HL-60/S4 treated with phorbol 12-myristate 13-acetate at 8.2 ng/mL for 4 days and 3 days (cell line): ENCODE measurements around the gene INO80E.
"Not testable (repeated sequence)": the region's sequence is repeated elsewhere in the genome, so short reads cannot be mapped to it uniquely, and the experiment has no call there.

Source experiments
- in situ Hi-C: fragments of 300-500 bp; cut with MboI; formaldehyde crosslinking; loops from 2 replicates; pipeline ENCODE4 v1.15.0; 2022; ENCODE audit warnings: low sequenced_read_pairs

INO80E gene

DNA sequence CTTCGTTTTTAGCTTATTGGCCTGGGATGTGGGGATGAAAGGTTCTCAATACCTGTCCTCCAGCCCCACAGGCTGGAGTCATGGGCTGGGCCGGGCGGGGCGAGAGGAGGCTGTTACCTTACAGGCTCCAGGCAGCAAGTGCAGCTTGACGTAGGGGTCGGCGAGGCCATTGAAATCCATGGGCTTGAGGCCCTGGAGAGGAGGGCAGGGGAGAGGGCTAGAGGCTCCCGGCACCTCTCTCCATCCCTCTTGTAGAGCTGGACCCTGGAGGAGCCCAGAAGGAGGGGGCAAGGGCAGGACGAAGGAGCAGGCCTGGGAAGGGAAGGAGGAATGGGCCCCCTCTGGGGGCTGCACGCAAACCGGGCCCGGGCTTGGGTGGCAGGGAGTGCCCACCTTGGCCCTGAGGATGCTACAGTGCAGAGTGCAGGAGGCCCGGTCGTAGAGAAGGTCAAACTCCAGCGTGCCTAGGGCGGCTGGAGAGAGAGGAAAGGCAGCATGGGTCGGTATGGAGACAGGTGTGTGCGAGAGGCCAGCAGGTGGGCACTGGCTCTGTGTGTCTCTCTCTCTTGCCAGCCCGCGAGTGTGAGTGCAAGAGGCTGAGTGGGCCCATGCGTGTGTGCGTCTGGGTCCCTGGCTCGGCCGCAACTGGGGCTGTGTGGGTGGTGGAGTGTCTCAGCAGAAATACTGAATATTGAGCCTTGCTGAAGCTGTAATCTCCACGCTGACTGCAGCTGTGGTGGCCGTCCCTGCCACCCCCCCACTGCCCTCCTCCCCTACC is 13.2 kb downstream of the INO80E start:
- in situ Hi-C loops, result no loop called here

DNA sequence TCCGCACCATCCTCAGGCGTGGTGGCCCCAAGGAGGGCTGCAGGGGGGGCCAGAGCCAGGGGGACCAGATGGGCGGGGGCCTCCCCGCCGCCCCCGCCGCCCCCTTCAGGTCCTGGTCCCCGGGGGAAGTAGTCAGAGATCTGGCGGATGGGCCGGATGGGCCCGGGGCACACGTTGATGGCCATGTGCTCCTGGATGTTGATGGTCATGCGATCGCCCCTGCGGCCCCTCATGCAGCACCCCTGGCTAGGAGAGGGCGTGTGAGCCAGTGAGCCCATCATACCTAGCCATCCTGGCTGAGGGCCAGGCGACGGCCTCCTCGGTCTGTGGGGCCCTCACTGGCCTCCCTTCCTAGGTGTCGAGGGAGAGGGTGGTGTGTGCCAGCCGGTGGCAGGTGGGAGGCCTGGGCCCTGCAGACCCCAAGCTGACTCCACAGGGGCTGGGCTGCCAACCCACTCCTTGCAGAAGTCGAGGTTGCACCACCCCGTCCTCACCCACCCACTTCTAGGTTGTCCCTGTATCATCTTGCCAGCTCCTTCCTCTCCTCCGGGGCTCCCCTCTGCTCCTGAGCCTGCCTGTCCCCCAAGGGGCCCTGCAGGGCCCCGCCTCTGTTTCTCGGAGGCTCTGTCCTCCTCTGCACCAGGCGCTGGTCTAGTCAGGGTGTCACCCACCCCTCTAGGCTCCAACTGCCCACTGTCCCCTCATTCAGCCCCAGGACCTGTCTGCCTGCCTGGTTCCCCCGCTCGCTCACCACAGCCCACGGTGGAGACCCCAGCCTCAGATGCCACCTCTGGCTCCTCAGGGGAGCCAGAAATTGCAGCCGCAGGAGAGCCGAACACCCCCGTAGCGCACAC is 14.2 kb downstream of the INO80E start:
- in situ Hi-C loops, result no loop called here

DNA sequence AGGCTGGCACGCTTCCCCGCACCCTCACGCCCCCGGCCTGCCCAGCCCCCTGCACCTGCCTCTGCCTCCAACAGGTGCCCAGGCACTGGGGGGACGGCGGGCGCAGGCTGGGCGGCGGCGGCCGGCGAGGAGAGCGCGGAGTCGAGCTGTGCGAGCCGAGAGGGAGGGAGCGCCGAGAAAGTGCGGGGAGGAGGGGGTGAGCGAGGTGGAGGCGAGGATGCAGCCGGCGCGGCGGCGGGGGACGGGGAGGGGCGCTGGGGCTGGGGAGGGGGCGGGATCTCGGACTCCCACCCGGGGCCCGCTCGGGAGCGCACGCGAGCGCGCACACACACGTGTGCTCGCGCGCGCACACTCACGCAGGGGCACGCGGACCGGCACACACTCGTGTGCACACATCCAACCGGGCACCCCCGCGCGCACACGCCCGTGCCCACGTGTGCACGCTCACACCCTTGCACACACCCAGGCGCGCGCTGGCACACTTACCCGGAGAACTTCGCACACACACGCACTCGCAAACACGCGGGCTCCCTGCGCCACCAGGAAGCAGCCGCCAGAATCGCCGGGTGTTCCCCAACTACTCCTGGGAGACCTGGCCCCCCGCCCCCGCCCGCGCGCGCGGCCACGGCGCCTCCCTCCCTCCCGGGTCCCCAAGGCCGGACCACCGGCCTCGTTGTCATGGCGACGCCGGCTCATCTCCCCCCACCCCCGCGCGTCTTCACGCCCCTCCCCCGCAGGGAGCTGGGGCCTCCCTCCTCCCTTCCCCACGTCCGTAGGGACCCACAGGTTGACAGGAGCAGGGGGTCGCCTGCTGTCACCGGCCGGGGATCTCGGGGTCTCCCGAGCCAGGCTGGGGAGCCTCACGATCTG is 15.0 kb downstream of the INO80E start, which contains the start of gene DOC2A:
TSS of gene DOC2A (minus strand) at position 184 of the 870 bp plus-strand sequence. CDS start 805 bp downstream, outside the sequence.
- in situ Hi-C loops, result no loop called here

DNA sequence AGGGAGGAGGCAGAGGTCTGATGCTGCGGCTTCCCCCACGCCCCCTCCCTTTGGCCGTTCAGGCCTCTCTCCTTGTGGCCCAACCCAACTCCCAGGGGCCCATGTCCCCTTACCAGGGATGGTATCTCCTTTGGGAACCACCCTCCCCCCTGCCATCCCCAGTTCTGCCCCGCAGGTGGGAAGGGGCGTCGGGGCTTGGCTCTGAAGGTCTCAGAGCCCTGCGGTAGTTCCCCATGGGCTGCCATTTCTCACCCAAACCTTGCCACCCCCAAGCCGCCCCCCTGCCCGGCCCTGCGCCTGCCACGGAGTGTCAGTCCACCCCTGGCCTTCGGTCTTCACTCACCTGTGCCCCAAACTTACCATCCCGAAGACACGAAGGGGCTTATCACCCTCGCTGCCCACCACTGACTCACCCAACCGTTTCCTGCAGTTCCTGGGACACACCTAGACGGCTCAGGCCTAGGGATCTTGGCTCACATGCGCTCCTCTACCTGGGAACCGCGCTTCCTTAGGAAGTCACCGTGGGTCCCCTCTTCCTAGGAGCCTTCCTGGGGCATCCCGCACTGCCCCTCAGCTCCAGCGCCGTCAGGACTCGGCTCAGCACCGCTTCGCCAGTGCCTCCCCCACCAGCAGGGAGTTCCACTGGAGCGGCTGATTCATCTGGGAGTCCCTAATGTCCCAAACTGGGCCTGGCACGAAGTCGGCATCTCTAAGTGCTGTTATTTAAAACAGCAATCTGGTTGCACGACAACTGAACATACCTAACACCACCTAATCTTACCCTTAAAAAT is 15.9 kb downstream of the INO80E start:
- in situ Hi-C loops, result no loop called here

DNA sequence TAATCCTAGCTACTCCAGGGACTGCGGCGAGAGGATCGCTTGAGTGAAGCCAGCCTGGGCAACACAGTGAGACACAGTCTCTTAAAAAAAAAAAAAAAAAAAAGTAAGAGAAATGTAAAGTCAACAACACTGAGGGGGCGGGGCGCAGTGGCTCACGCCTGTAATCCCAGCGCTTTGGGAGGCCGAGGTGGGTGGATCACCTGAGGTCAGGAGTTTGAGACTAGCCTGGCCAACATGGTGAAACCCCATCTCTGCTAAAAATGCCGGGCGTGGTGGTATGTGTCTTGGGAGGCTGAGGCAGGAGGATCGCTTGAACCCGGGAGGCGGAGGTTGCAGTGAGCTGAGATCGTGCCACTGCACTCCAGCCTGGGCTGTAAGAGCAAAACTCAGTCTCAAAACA is 16.6 kb downstream of the INO80E start:
- in situ Hi-C loops, result not testable (repeated sequence)

DNA sequence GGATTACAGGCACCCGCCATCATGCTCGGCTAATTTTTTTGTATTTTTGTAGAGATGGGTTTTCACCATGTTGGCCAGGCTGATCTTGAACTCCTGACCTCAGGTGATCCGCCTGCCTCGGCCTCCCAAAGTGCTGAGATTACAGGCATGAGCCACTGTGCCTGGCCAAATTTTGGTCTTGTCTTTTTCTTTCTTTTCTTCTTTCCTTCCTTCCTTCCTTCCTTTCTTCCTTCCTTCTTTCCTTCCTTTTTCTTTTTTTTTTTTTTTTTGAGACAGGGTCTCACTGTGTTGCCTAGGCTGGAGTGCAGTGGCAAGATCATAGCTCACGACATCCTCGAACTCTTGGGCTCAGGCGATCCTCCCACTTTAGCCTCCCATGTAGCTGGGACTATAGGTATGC is 19.4 kb downstream of the INO80E start:
- in situ Hi-C loops, result not testable (repeated sequence)

DNA sequence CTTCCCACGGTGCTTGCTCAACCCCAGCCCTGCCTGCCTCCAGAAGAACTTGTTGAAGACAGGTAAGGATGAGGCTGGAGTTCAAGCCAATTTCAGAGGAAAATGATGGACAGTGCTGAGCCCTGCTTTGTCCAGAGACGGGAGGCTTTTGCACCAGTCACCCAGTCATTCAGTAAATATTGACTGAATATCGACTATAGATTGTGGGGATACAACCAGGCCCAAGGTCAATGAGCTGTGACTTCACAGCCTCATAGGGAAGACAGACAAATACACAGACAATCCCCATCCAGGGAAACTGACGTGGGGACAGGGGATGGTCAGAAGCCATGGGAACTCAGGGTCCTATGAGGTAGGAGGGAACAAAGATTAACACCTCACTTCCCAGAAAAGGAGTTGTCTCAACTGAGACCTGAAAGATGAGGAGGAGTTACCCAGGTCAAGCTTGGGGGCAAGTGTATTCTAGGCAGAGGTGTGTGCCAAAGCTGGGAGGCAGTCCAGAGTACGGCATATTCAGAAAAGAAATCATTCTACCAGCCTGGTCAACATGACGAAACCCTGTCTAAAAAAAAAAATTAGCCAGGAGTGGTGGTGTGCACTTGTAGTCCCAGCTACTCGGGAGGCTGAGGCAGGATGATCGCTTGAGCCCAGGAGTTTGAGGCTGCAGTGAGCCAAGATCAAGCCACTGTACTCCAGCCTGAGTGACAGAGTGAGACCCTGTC is 20.7 kb downstream of the INO80E start:
- in situ Hi-C loops, result no loop called here

DNA sequence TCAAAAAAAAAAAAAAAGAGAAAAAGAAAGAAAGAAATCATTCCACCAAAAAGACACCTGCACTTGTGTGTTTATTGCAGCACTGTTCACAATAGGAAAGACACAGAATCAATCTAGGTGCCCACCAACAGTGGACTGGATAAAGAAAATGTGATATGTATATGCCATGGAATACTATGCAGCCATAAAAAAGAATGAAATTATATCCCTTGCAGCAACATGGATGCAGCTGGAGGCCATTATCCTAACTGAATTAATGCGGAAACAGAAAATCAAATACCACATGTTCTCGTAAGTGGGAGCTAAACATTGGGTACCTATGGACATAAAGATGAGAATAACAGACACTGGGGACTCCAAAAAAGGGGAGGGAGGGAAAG is 21.2 kb downstream of the INO80E start:
- in situ Hi-C loops, result no loop called here

DNA sequence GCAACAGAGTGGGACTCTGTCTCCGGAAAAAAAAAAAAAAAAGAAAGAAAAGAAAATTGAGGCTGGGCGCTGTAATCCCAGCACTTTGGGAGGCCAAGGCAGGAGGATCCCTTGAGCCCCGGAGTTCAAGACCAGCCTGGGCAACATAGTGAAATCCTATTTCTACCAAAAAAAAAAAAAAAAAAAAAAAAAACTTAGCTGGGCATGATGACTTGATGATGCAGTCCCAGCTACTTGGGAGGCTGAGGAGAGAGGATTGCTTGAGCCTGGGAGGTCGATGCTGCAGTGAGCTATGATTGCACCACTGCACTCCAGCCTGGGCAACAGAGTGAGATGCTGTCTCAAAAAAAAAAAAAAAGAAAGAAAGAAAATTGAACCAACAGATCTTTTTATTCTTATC is 21.9 kb downstream of the INO80E start:
- in situ Hi-C loops, result not testable (repeated sequence)

DNA sequence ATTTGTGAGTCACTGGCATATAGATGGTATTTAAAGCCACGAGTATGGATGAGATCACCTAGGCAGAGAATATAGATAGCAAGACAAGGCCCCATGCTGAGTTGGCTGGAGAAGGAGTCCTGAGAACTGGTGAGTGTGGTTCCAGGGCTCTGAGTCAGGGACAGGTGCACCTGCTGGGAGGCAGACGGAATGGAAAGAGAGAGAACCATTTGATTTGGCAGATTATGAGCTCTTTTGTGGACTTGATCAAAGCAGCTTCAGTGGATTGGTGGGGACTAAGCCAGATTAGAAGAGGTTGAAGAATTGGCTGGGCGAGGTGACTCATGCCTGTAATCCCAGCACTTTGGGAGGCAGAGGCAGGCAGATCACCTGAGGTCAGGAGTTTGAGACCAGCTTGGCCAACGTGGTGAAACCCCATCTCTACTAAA is 22.7 kb downstream of the INO80E start:
- in situ Hi-C loops, result no loop called here

DNA sequence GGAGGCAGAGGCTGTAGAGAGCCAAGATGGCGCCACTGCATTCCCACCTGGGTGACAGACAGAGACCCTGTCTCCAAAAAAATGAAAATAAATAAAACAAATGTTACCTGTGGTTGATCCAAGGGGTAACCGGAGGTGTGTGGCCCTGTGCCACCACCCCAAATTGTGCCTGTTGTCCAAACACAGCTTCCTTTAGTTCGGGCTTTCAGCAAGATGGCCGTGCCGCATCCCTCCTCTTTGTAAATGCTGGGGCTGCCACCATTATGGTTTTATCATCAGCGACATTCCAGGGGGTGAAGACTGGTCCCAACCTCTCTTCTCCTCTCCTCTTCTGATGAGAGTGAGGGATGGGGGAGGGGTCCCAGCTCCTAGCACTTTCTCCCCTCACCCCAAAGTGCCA is 26.8 kb downstream of the INO80E start, which contains the start of gene C16orf92:
TSS of gene C16orf92 (plus strand) at position 312 of the 400 bp plus-strand sequence. CDS start 143 bp downstream, outside the sequence.
- in situ Hi-C loops, result no loop called here

DNA sequence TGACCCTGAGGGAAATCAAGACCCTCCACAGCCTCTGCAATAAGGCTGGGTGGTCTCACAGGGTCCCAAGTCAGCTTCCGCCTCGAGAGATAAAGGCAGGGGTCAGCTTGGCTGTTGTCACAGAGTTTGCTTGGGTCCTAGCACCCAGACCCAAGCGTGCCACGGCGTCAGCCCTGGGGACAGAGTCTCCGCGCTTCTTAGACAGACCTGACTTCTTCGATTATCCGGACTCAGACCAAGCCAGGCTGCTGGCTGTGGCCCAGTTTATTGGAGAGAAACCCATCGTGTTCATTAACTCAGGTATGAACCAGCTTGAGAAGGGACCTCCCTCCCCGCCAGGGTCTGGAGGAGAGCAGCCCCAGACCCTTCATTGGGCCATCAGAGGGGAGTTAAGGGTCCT is 27.5 kb downstream of the INO80E start:
- in situ Hi-C loops, result no loop called here

DNA sequence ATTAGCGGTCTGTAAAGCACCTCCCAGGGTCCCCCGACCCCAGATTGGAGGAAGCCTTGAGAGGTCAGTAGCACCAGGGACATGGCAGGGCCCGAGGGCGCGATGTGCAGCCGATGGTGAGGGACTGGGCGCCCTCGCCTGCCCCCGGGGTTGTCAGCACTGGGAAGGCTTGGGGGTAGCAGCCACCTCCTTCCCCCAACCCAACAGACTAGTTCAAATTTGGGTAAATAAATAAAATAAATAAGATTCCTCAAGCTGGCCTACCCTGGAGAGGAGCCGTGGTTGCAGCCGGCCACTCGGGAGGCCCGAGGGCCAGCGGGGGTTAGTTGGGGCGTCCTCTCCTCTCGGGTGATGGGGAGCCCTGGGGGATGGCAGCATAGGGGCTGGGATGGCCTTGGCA is 28.4 kb downstream of the INO80E start:
- in situ Hi-C loops, result no loop called here

DNA sequence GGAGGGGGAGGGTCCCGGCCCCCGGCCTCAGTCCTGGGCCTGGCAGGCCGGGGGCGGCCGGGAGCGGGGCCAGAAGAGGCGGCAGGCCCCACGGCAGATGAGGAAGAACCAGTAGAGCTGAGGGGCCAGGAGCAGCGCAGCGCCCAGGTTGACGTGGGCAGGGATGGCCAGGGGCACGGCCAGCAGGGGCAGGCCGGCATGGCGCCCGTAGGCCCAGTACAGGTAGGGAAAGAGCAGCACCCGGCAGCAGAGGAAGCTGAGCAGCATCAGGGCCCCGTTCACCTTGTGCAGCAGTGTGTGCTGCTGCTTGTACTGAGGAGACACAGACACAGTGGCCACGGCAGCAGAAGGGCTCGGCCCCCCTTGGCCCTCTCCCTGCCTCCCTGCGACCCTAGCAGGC is 29.1 kb downstream of the INO80E start:
- in situ Hi-C loops, result loop anchor here (25.0 kb wide), 1 partner anchor 338 kb away; the partner anchor contains the start of gene QPRT

DNA sequence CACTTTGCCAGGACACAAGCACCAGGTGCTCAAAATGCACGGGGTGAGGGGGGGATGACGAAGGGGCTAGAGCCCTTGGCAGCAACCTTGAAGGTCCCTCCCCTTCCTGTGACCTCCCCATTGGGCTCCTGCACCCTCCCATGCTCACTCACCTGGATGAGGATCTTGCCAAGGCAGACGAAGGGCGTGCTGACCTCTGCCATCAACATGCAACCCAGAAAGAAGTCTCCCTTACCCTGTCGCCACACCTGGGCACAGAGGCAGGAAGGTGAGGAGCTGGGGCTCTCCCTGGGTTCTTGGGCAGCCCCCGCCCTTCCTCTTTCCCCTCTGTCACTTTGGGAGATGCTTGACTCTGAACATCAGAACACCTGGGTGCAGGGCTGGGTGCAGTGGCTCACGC is 29.5 kb downstream of the INO80E start:
- in situ Hi-C loops, result loop anchor here (25.0 kb wide), 1 partner anchor 338 kb away; the partner anchor contains the start of gene QPRT

DNA sequence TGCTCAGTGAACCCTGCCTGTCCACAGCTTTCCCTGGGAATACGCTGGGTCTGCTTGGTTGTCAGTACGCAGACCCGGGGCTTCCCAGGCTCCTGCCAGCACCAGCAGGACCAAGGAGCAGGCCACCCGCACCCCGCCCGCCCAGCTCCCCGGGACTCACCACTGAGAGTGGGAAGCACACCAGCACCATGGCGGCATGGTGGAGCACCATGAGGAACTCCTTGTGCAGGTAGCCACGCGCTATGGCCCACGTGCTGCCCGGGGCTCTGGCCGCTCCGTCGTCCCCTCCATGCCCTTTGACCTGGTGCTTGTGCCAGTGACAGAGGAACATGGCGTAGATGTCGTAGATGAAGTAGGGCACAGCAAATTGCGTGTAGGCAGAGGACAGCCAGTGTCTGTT is 30.4 kb downstream of the INO80E start:
- in situ Hi-C loops, result loop anchor here (25.0 kb wide), 1 partner anchor 339 kb away; the partner anchor contains the start of gene QPRT

DNA sequence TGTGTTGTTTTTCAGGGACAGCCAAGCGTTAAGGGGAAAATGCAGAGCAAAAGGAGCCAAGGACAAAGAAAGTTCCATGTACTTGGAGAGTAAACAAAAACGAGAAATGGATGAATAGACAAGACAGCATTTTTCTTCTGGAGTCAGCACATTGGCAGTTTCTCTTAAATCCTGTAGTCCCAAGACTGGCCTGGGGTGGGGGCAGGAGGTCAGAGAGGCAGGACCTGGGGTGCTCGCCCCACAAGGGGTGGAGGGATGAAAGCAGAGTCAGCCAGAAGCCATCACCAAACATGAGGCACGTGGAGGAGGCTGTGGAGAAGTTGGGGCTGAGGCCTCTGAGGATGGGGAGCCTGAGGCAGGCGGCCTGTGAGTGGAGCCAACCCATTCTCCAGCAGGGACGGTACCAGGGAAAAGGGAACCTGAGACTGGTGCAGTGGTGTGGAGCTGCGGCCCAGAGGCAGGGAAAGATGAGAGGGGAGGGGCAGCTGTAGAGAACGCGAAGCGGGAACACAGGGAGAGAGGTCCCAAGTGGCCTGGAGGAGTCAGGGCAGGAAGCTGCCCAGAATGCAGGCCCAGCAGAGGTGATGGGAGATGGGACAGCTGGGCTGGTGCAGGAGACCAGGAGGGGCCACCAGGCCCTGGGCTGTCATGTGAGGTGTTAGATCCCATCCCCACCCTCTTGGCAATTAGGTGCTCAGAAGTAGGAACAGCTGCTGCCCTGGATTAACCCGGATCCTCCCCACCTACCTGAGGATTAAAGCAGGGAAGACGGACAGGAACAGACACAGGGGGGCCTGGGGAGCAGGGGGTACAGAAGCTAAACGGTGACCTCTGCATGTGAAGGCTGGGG is 31.8 kb downstream of the INO80E start:
- in situ Hi-C loops, result loop anchor here (25.0 kb wide), 1 partner anchor 341 kb away; the partner anchor contains the start of gene QPRT

DNA sequence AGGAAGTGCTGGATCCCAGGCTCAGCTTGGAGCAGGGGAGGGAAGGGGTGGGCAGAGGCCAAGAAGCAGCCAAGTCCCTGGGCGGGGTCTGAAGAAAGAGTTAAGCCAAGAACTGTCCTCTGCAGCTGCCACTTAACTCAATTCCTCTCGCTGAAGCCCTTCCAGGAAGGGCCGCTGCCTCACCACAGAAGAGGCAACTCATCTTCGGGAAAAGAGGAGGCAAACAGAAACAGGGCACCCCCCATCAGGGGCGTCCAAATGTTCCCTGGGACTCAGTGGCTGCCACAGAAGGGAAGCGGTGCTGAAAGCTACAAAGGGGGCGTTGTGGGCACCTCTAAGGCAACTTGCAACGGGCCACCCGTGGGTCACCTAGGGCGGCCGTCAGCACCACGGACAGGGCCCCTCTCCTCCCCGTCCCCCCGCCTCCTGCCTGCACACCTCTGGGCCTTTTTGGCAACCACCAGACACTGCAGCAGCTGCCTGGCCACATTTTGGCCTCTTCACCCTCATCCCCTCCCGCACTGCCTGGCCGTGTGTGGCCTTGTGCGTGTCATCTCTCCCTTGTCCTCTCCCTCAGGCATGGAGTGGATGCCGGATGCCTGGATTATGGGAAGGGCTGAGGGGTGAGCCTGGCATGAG is 32.5 kb downstream of the INO80E start:
- in situ Hi-C loops, result loop anchor here (25.0 kb wide), 1 partner anchor 341 kb away; the partner anchor contains the start of gene QPRT
